GM04504 (cell line): ENCODE results near the gene RNASE1.
"Not testable (repeated sequence)": the region's sequence is repeated elsewhere in the genome, so short reads cannot be mapped to it uniquely, and the experiment has no call there.

Source experiments
- DNase-seq: peaks from one replicate; pipeline ENCODE4 v3.0.0-alpha.2; 2012; ENCODE audit warnings: low read depth

RNASE1 gene

GRCh38 chr14:20802341-20803084, at the start of gene RNASE1:
TSS of gene RNASE1 (minus strand) at chr14:20802844. CDS start at chr14:20802068, 776 bp downstream.
- DNase-seq = no peak

- DNase-seq = no peak
Measured at GRCh38 chr14:20848955-20849570, 46.4 kb upstream of the RNASE1 start.

- DNase-seq = no peak
Measured at GRCh38 chr14:20848316-20848954, 45.8 kb upstream of the RNASE1 start.

GRCh38 chr14:20846560-20846959, 43.9 kb upstream of the RNASE1 start:
- DNase-seq = no peak

- no peak for DNase-seq
Measured at GRCh38 chr14:20841096-20841495, 38.5 kb upstream of the RNASE1 start.

- no peak for DNase-seq
Measured at GRCh38 chr14:20837831-20838230, 35.2 kb upstream of the RNASE1 start.

- no peak for DNase-seq
Measured at GRCh38 chr14:20836668-20837338, 34.2 kb upstream of the RNASE1 start.

GRCh38 chr14:20834899-20835298, 32.3 kb upstream of the RNASE1 start:
- DNase-seq = no peak

GRCh38 chr14:20830831-20831230, 28.2 kb upstream of the RNASE1 start:
- no peak for DNase-seq

- DNase-seq = not testable (repeated sequence)
Measured at GRCh38 chr14:20828024-20828694, 25.5 kb upstream of the RNASE1 start.

GRCh38 chr14:20827326-20827725, 24.7 kb upstream of the RNASE1 start:
- DNase-seq = no peak

GRCh38 chr14:20826666-20827065, 24.0 kb upstream of the RNASE1 start:
- DNase-seq = not testable (repeated sequence)

GRCh38 chr14:20823859-20824258, 21.2 kb upstream of the RNASE1 start:
- no peak for DNase-seq

- not testable (repeated sequence) for DNase-seq
Measured at GRCh38 chr14:20821521-20822108, 19.0 kb upstream of the RNASE1 start.

- DNase-seq = no peak
Measured at GRCh38 chr14:20820063-20820904, 17.6 kb upstream of the RNASE1 start.

GRCh38 chr14:20818861-20819260, 16.2 kb upstream of the RNASE1 start:
- DNase-seq = no peak

GRCh38 chr14:20815946-20816345, 13.3 kb upstream of the RNASE1 start:
- not testable (repeated sequence) for DNase-seq

- no peak for DNase-seq
Measured at GRCh38 chr14:20811986-20812975, 9.6 kb upstream of the RNASE1 start.

GRCh38 chr14:20809917-20810316, 7.3 kb upstream of the RNASE1 start:
- DNase-seq = no peak

GRCh38 chr14:20808162-20808483, 5.5 kb upstream of the RNASE1 start:
- DNase-seq = no peak
